Upper lobe of left lung (tissue), 6 donors: ENCODE measurements around the gene C6orf163. TPM values are rescaled to one million over a fixed set of nuclear protein-coding genes. Genes with fewer than 3 reads are reported as not detected.

Experiments used
- ATAC-seq, 2 donors: fragments of 200-7000 bp; cut with Tn5 transposase; one replicate each; pipeline ENCODE4 v1.9.1; 2022; ENCODE audit warnings: mild to moderate bottlenecking in 2 of 2, moderate library complexity in 2 of 2; ENCODE audit not compliant: low FRiP score in 2 of 2
- DNase-seq, 2 donors: peaks; one replicate each; pipeline ENCODE4 v3.0.0-alpha.2; 2019 to 2020
- H3K27ac ChIP-seq, 4 donors: fragments of 200-600 bp; sonication (generic); one replicate each; pipeline ENCODE4 v1.5.1; 2016 to 2019
- H3K27me3 ChIP-seq, 4 donors: fragments of 200-600 bp; sonication (generic); one replicate each; pipeline ENCODE4 v1.5.1; 2017 to 2019
- H3K36me3 ChIP-seq, 4 donors: fragments of 200-600 bp; sonication (generic); one replicate each; pipeline ENCODE4 v1.5.1; 2016 to 2019
- H3K4me1 ChIP-seq, 4 donors: fragments of 200-600 bp; sonication (generic); one replicate each; pipeline ENCODE4 v1.5.1; 2018 to 2019
- H3K4me3 ChIP-seq, 4 donors: fragments of 200-600 bp; sonication (generic); one replicate each; pipeline ENCODE4 v1.5.1; 2017 to 2019; ENCODE audit warnings: mild to moderate bottlenecking in 2 of 4, moderate library complexity in 1 of 4
- H3K9me3 ChIP-seq, 4 donors: fragments of 200-600 bp; sonication (generic); one replicate each; pipeline ENCODE4 v1.5.1; 2018 to 2019
- EP300 ChIP-seq, 4 donors: sonication (generic); formaldehyde crosslinking; IDR thresholded peaks; one replicate each; pipeline ENCODE4 v1.5.1; 2017; ENCODE audit warnings: antibody characterized with exemption in 4 of 4, control low read depth in 2 of 4
- POLR2A ChIP-seq, 4 donors: fragments of 450-650 bp; IDR thresholded peaks; one replicate each; pipeline ENCODE4 v1.5.1; 2016 to 2017; ENCODE audit warnings: antibody characterized with exemption in 4 of 4, mild to moderate bottlenecking in 2 of 4
- POLR2AphosphoS5 ChIP-seq, 2 donors: sonication (generic); formaldehyde crosslinking; IDR thresholded peaks; one replicate each; pipeline ENCODE4 v1.5.1; 2017; ENCODE audit warnings: antibody characterized with exemption in 2 of 2
- WGBS, 2 donors: methylation state at CpG; one replicate each; pipeline ENCODE4 v1.1.5; 2017 to 2018; 5-methylcytosine and 5-hydroxymethylcytosine counted together
- total RNA-seq, 6 donors: library from RNA; depleted of rRNA in 4 of 6; stranded (reverse); fragments of >200 nt in 4 of 6; gene quantifications; one replicate each; pipeline versions ENCODE4 v1.1.0 to v1.2.1, GENCODE V29; 2016 to 2021
- TF ChIP-seq, protein P1 (sequence below), 6 experiments: fragments of 450-650 bp in 4 of 6; fragments of 200-600 bp in 2 of 6; sonication (generic) in 2 of 6; IDR thresholded peaks; one replicate each; pipeline ENCODE4 v1.5.1; 2016 to 2019; ENCODE audit warnings: antibody characterized with exemption in 6 of 6
- donor health status: DM: no; HTN: no; CAD: no; lungs with moderate emphysema.
- donor health status: DM: no; HTN: yes; CAD: no; lungs with severe emphysema.

The C6orf163 gene
- total RNA-seq, 6 donors from 2014 or later, result 1.6 to 7.3 (median 2.1) TPM

- WGBS, 2 donors, result 6% methylated on average over 2 of the region's 2 CpGs
- TF ChIP-seq POLR2A (IDR thresholded peaks at IDR 0.05), result no peak
- TF ChIP-seq, protein P1, sequence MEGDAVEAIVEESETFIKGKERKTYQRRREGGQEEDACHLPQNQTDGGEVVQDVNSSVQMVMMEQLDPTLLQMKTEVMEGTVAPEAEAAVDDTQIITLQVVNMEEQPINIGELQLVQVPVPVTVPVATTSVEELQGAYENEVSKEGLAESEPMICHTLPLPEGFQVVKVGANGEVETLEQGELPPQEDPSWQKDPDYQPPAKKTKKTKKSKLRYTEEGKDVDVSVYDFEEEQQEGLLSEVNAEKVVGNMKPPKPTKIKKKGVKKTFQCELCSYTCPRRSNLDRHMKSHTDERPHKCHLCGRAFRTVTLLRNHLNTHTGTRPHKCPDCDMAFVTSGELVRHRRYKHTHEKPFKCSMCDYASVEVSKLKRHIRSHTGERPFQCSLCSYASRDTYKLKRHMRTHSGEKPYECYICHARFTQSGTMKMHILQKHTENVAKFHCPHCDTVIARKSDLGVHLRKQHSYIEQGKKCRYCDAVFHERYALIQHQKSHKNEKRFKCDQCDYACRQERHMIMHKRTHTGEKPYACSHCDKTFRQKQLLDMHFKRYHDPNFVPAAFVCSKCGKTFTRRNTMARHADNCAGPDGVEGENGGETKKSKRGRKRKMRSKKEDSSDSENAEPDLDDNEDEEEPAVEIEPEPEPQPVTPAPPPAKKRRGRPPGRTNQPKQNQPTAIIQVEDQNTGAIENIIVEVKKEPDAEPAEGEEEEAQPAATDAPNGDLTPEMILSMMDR (IDR thresholded peaks at IDR 0.05), result peak; percentile 72 to 85 (median 81)
- peak; percentile 86 to 91 for ATAC-seq
Observed at GRCh38 chr6:87393026-87393622, 48.5 kb downstream of the C6orf163 start.

GRCh38 chr6:87395431-87395830 lies 50.8 kb downstream of the C6orf163 start:
- H3K4me1 ChIP-seq, result no peaks in the 10 kb centered on the region
- WGBS, 2 donors, result 75 to 85% methylated on average over 2 of the region's 2 CpGs
- no peak for DNase-seq

More at GRCh38 chr6:87393026-87393622, 48.5 kb downstream of the C6orf163 start:
- Histone ChIP-seq H3K4me1 (no peaks in the 10 kb centered on the region), H3K36me3 (no peaks in the 10 kb centered on the region), H3K27ac (no peak overlapping the region), H3K4me3 (no peak overlapping the region), H3K27me3 (no peaks in the 10 kb centered on the region), H3K9me3 (no peaks in the 10 kb centered on the region)
- no peak for DNase-seq

GRCh38 chr6:87396595-87397392 lies 52.2 kb downstream of the C6orf163 start:
- TF ChIP-seq POLR2AphosphoS5 (IDR thresholded peaks at IDR 0.05), result no peak
- Histone ChIP-seq H3K4me3 (no peak overlapping the region), H3K27me3 (no peaks in the 10 kb centered on the region), H3K27ac (no peak overlapping the region), H3K9me3 (no peaks in the 10 kb centered on the region), H3K4me1 (no peaks in the 10 kb centered on the region), H3K36me3 (no peaks in the 10 kb centered on the region)
- WGBS, 2 donors, result 79 to 80% methylated on average over 10 of the region's 10 CpGs
- ATAC-seq (peak in 1 of 2 donors; percentile 42), DNase-seq (no peak)

More at GRCh38 chr6:87395431-87395830, 50.8 kb downstream of the C6orf163 start:
- H3K36me3 ChIP-seq, result no peaks in the 10 kb centered on the region
- H3K27me3 ChIP-seq, result no peaks in the 10 kb centered on the region
- TF ChIP-seq POLR2A (IDR thresholded peaks at IDR 0.05), result no peak
- TF ChIP-seq EP300 (IDR thresholded peaks at IDR 0.05), result no peak
- TF ChIP-seq POLR2AphosphoS5 (IDR thresholded peaks at IDR 0.05), result no peak
- TF ChIP-seq, protein P1 (IDR thresholded peaks at IDR 0.05), result no peak
- no peak overlapping the region for H3K4me3 ChIP-seq
- H3K9me3 ChIP-seq, result no peaks in the 10 kb centered on the region
- no peak overlapping the region for H3K27ac ChIP-seq
- no peak for ATAC-seq

GRCh38 chr6:87397656-87398055 lies 53.0 kb downstream of the C6orf163 start:
- Histone ChIP-seq H3K36me3 (no peaks in the 10 kb centered on the region), H3K4me1 (no peaks in the 10 kb centered on the region), H3K4me3 (no peak overlapping the region), H3K9me3 (no peaks in the 10 kb centered on the region), H3K27ac (no peak overlapping the region), H3K27me3 (no peaks in the 10 kb centered on the region)
- ATAC-seq (no peak), DNase-seq (no peak)
- no peak for TF ChIP-seq EP300 (IDR thresholded peaks at IDR 0.05)
- TF ChIP-seq POLR2AphosphoS5 (IDR thresholded peaks at IDR 0.05), result no peak
- TF ChIP-seq, protein P1 (IDR thresholded peaks at IDR 0.05), result no peak
- no peak for TF ChIP-seq POLR2A (IDR thresholded peaks at IDR 0.05)
- 81 to 89% methylated on average over 1 of the region's 1 CpG for WGBS, 2 donors

GRCh38 chr6:87401832-87402231 lies 57.2 kb downstream of the C6orf163 start:
- Histone ChIP-seq H3K27me3 (no peaks in the 10 kb centered on the region), H3K4me1 (no peaks in the 10 kb centered on the region), H3K36me3 (no peaks in the 10 kb centered on the region), H3K4me3 (no peak overlapping the region), H3K9me3 (no peaks in the 10 kb centered on the region), H3K27ac (no peak overlapping the region)
- TF ChIP-seq POLR2A (IDR thresholded peaks at IDR 0.05) (no peak), EP300 (IDR thresholded peaks at IDR 0.05) (no peak), POLR2AphosphoS5 (IDR thresholded peaks at IDR 0.05) (no peak)
- TF ChIP-seq, protein P1 (IDR thresholded peaks at IDR 0.05), result no peak
- no peak for ATAC-seq
- 74 to 79% methylated on average over 3 of the region's 3 CpGs for WGBS, 2 donors
- no peak for DNase-seq
